Mucosa of rectum (tissue), 2 donors: ENCODE measurements around the gene ZFHX3.

Experiments used
- H3K27ac ChIP-seq, 2 donors: one replicate each; pipeline ENCODE4 v1.7.0; 2013; ENCODE audit warnings: inconsistent platforms in 2 of 2, low read depth in 2 of 2, low read length in 2 of 2
- H3K27me3 ChIP-seq, 2 donors: one replicate each; pipeline ENCODE4 v1.7.0; 2013; ENCODE audit warnings: low read length in 2 of 2; ENCODE audit not compliant: control insufficient read depth in 2 of 2, insufficient read depth in 2 of 2
- H3K36me3 ChIP-seq, 2 donors: one replicate each; pipeline ENCODE4 v1.7.0; 2013; ENCODE audit warnings: low read length in 2 of 2; ENCODE audit not compliant: control insufficient read depth in 2 of 2, insufficient read depth in 2 of 2
- H3K4me1 ChIP-seq, 2 donors: one replicate each; pipeline ENCODE4 v1.7.0; 2013; ENCODE audit warnings: low read length in 2 of 2, mild to moderate bottlenecking in 1 of 2; ENCODE audit not compliant: control insufficient read depth in 2 of 2, insufficient read depth in 2 of 2
- H3K4me3 ChIP-seq, 2 donors: one replicate each; pipeline ENCODE4 v1.7.0; 2013; ENCODE audit warnings: low read length in 2 of 2
- H3K9ac ChIP-seq, 2 donors: one replicate each; pipeline ENCODE4 v1.7.0; 2013; ENCODE audit warnings: low read length in 2 of 2, low read depth in 1 of 2, mild to moderate bottlenecking in 1 of 2
- H3K9me3 ChIP-seq, 2 donors: one replicate each; pipeline ENCODE4 v1.7.0; 2013; ENCODE audit warnings: low read length in 2 of 2; ENCODE audit not compliant: control insufficient read depth in 2 of 2
- donor health status: healthy.
- donor health status: Normal muscosa, but diverticular disease.

ZFHX3 gene

GRCh38 chr16:73023752-73024570 lies 24.0 kb downstream of the ZFHX3 start:
- no peak overlapping the region for H3K27ac ChIP-seq
- no peaks in the 10 kb centered on the region for H3K36me3 ChIP-seq
- H3K4me3 ChIP-seq, result no peak overlapping the region
- no peaks in the 10 kb centered on the region for H3K27me3 ChIP-seq
- H3K4me1 ChIP-seq, result peaks cover 9 to 14% of the 10 kb centered on the region in 2 donors
- H3K9ac ChIP-seq, result no peak overlapping the region
- H3K9me3 ChIP-seq, result no peaks in the 10 kb centered on the region

DNA sequence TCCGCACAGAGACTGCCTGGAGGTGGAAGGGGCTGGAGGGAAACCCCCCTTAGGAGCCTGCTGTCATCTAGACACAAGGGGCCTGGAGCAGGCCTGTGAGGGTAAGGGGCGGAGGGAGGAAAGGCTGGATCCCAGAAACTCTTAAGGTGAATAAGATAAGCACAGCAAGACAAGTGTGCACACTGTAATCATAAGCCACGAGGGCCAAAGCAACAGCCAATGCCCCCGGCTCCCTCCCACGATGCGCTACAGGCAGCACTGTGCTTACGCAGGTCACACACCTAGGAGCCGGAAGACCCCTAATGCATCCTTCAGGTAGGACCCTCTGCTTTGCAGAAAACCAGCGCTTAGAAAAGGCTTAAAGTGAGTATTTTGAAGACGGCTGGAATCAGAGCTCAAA lies 24.6 kb downstream of the ZFHX3 start:
- Histone ChIP-seq H3K36me3 (no peaks in the 10 kb centered on the region), H3K27ac (no peak overlapping the region), H3K27me3 (no peaks in the 10 kb centered on the region), H3K9me3 (no peaks in the 10 kb centered on the region), H3K9ac (no peak overlapping the region), H3K4me3 (no peak overlapping the region), H3K4me1 (peaks cover 9 to 14% of the 10 kb centered on the region in 2 donors)

- Histone ChIP-seq H3K36me3 (no peaks in the 10 kb centered on the region), H3K4me3 (no peak overlapping the region), H3K9me3 (no peaks in the 10 kb centered on the region), H3K9ac (no peak overlapping the region), H3K27ac (no peak overlapping the region), H3K27me3 (no peaks in the 10 kb centered on the region), H3K4me1 (peaks cover 5 to 14% of the 10 kb centered on the region in 2 donors)
Measured at GRCh38 chr16:73022534-73022933, 25.4 kb downstream of the ZFHX3 start.

- no peaks in the 10 kb centered on the region for H3K27me3 ChIP-seq
- H3K4me3 ChIP-seq, result no peak overlapping the region
- H3K36me3 ChIP-seq, result no peaks in the 10 kb centered on the region
- H3K9me3 ChIP-seq, result no peaks in the 10 kb centered on the region
- no peak overlapping the region for H3K27ac ChIP-seq
- peaks cover 9 to 16% of the 10 kb centered on the region in 2 donors for H3K4me1 ChIP-seq
- no peak overlapping the region for H3K9ac ChIP-seq
Measured at GRCh38 chr16:73021866-73022495, 25.9 kb downstream of the ZFHX3 start.

- no peak overlapping the region for H3K4me3 ChIP-seq
- H3K9me3 ChIP-seq, result no peaks in the 10 kb centered on the region
- peaks cover 17 to 30% of the 10 kb centered on the region in 2 donors for H3K4me1 ChIP-seq
- H3K9ac ChIP-seq, result no peak overlapping the region
- H3K27me3 ChIP-seq, result no peaks in the 10 kb centered on the region
- peak overlapping the region in 1 of 2 donors; percentile 9 for H3K27ac ChIP-seq
- H3K36me3 ChIP-seq, result no peaks in the 10 kb centered on the region
Measured at GRCh38 chr16:73020409-73020884, 27.5 kb downstream of the ZFHX3 start.

GRCh38 chr16:73019457-73020362 lies 28.2 kb downstream of the ZFHX3 start:
- Histone ChIP-seq H3K4me3 (no peak overlapping the region), H3K27ac (peak overlapping the region in 1 of 2 donors; percentile 9), H3K36me3 (no peaks in the 10 kb centered on the region), H3K4me1 (peaks cover 15 to 31% of the 10 kb centered on the region in 2 donors), H3K27me3 (no peaks in the 10 kb centered on the region), H3K9me3 (no peaks in the 10 kb centered on the region), H3K9ac (peak overlapping the region in 1 of 2 donors; percentile 10)

GRCh38 chr16:73018821-73019456 lies 29.0 kb downstream of the ZFHX3 start:
- Histone ChIP-seq H3K4me3 (no peak overlapping the region), H3K9me3 (no peaks in the 10 kb centered on the region), H3K4me1 (peaks cover 15 to 31% of the 10 kb centered on the region in 2 donors), H3K9ac (peak overlapping the region in 1 of 2 donors; percentile 10), H3K36me3 (no peaks in the 10 kb centered on the region), H3K27ac (no peak overlapping the region), H3K27me3 (no peaks in the 10 kb centered on the region)

DNA sequence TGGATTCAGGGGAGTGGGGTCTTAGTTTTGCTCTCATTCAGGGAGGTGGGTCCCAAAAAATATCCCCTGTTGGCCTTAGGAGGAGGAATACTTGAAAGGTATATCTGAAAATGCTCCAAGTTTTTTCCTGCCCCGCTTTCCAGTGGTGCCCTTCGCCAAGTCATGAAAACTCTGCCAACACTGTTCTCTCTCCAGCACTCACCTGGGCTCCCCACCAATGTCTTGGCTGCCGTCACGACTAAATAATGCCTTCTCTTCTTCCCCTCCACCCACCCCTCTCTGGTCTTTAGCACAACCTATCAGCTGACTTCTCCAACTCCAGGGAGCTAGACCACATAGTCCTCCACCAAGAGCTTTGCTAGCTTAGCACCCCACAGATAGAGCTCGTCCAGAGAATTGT lies 30.6 kb downstream of the ZFHX3 start:
- Histone ChIP-seq H3K9ac (no peak overlapping the region), H3K4me1 (peaks cover 15 to 31% of the 10 kb centered on the region in 2 donors), H3K27me3 (no peaks in the 10 kb centered on the region), H3K4me3 (no peak overlapping the region), H3K9me3 (no peaks in the 10 kb centered on the region), H3K27ac (no peak overlapping the region), H3K36me3 (no peaks in the 10 kb centered on the region)

GRCh38 chr16:73016488-73016830 lies 31.5 kb downstream of the ZFHX3 start:
- Histone ChIP-seq H3K27me3 (no peaks in the 10 kb centered on the region), H3K27ac (peak overlapping the region; percentile 62 to 77)

More at GRCh38 chr16:73016488-73016830, 31.5 kb downstream of the ZFHX3 start:
- no peaks in the 10 kb centered on the region for H3K36me3 ChIP-seq
- no peaks in the 10 kb centered on the region for H3K9me3 ChIP-seq
- peak overlapping the region; percentile 33 to 53 for H3K4me3 ChIP-seq
- no peak overlapping the region for H3K9ac ChIP-seq
- peaks cover 15 to 31% of the 10 kb centered on the region in 2 donors for H3K4me1 ChIP-seq
